ENCODE results near the gene SLC38A5. TPM values are rescaled to one million over a fixed set of nuclear protein-coding genes. Genes with fewer than 3 reads are reported as not detected.

The SLC38A5 gene
- total RNA-seq, 1 experiment from 2014 or later, result 0.05 TPM

- no peak for DNase-seq (ENCODE audit: low read depth)
Measured at GRCh38 chrX:48491809-48492208, 21.7 kb upstream of the SLC38A5 start.

GRCh38 chrX:48490661-48491060 lies 20.6 kb upstream of the SLC38A5 start:
- peak; percentile 75 for DNase-seq (ENCODE audit: low read depth)

GRCh38 chrX:48489892-48490291 lies 19.8 kb upstream of the SLC38A5 start:
- DNase-seq (ENCODE audit: low read depth), result no peak

- no peak for DNase-seq (ENCODE audit: low read depth)
Measured at GRCh38 chrX:48489296-48489695, 19.2 kb upstream of the SLC38A5 start.

GRCh38 chrX:48488034-48488433 lies 18.0 kb upstream of the SLC38A5 start:
- DNase-seq (ENCODE audit: low read depth), result no peak

GRCh38 chrX:48487362-48487798 lies 17.3 kb upstream of the SLC38A5 start:
- DNase-seq (ENCODE audit: low read depth), result peak; percentile 100

- DNase-seq (ENCODE audit: low read depth), result no peak
Measured at GRCh38 chrX:48482526-48482925, 12.5 kb upstream of the SLC38A5 start.

- no peak for DNase-seq (ENCODE audit: low read depth)
Measured at GRCh38 chrX:48480583-48480982, 10.5 kb upstream of the SLC38A5 start.

- no peak for DNase-seq (ENCODE audit: low read depth)
Measured at GRCh38 chrX:48480142-48480541, 10.1 kb upstream of the SLC38A5 start.

- DNase-seq (ENCODE audit: low read depth), result no peak
Measured at GRCh38 chrX:48478806-48479205, 8.7 kb upstream of the SLC38A5 start.

- DNase-seq (ENCODE audit: low read depth), result no peak
Measured at GRCh38 chrX:48477960-48478755, 8.1 kb upstream of the SLC38A5 start.

GRCh38 chrX:48476919-48477318 lies 6.9 kb upstream of the SLC38A5 start:
- DNase-seq (ENCODE audit: low read depth), result no peak

GRCh38 chrX:48475774-48476577 lies 5.9 kb upstream of the SLC38A5 start, which contains the start of gene FTSJ1:
Gene FTSJ1 (plus strand): TSS chrX:48476199. CDS start chrX:48478048, 1,849 bp downstream.
- peak; percentile 93 for DNase-seq (ENCODE audit: low read depth)

GRCh38 chrX:48475296-48475695 lies 5.2 kb upstream of the SLC38A5 start:
- no peak for DNase-seq (ENCODE audit: low read depth)

GRCh38 chrX:48474581-48474980 lies 4.5 kb upstream of the SLC38A5 start:
- no peak for DNase-seq (ENCODE audit: low read depth)

- DNase-seq (ENCODE audit: low read depth), result peak; percentile 25
Measured at GRCh38 chrX:48474127-48474526, 4.1 kb upstream of the SLC38A5 start.

- no peak for DNase-seq (ENCODE audit: low read depth)
Measured at GRCh38 chrX:48473704-48473990, 3.6 kb upstream of the SLC38A5 start.

- no peak for DNase-seq (ENCODE audit: low read depth)
Measured at GRCh38 chrX:48472851-48473703, 3.0 kb upstream of the SLC38A5 start.

- DNase-seq (ENCODE audit: low read depth), result no peak
Measured at GRCh38 chrX:48472225-48472624, 2.2 kb upstream of the SLC38A5 start.

GRCh38 chrX:48471504-48471903 lies 1.4 kb upstream of the SLC38A5 start:
- DNase-seq (ENCODE audit: low read depth), result no peak

GRCh38 chrX:48470833-48471118 lies 716 bp upstream of the SLC38A5 start:
- DNase-seq (ENCODE audit: low read depth), result no peak

Measured in M059J (cell line).